PC-9 (cell line): ENCODE measurements around the gene APBA1.

Experiments
- EZH2 ChIP-seq: fragments of 200-600 bp; sonication (generic); IDR thresholded peaks from 2 replicates; pipeline ENCODE4 v1.8.0; 2017; ENCODE audit warnings: antibody characterized with exemption, low read depth
- TF ChIP-seq, protein P1 (sequence below): fragments of 200-600 bp; sonication (generic); conservative IDR thresholded peaks from 2 replicates; pipeline ENCODE4 v1.6.1; 2017; ENCODE audit warnings: mixed run types, antibody characterized with exemption, mild to moderate bottlenecking, moderate library complexity

DNA sequence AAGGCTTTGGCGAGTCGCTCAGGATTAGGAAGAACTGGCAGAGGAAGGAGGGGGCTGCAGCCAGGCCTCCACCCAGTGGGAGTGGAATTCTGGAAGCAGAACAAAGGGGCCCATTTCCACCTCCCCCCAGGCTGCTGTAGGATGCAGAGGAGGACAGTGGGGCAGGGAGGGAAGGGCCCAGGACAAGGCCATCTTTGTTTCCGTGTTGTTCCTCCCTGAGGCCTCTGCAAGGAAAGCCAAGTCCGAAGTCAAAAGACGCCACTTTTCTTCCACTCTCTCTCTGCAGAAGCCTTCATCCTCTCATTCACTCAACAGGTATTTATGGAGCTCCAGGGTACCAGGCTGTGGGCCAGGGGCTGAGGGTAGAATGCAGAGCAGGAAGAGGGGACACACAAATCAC is 276.5 kb downstream of the APBA1 start:
- TF ChIP-seq, protein P1, sequence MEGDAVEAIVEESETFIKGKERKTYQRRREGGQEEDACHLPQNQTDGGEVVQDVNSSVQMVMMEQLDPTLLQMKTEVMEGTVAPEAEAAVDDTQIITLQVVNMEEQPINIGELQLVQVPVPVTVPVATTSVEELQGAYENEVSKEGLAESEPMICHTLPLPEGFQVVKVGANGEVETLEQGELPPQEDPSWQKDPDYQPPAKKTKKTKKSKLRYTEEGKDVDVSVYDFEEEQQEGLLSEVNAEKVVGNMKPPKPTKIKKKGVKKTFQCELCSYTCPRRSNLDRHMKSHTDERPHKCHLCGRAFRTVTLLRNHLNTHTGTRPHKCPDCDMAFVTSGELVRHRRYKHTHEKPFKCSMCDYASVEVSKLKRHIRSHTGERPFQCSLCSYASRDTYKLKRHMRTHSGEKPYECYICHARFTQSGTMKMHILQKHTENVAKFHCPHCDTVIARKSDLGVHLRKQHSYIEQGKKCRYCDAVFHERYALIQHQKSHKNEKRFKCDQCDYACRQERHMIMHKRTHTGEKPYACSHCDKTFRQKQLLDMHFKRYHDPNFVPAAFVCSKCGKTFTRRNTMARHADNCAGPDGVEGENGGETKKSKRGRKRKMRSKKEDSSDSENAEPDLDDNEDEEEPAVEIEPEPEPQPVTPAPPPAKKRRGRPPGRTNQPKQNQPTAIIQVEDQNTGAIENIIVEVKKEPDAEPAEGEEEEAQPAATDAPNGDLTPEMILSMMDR = no peak
- no peak for TF ChIP-seq EZH2
